Uterus (tissue), 4 donors: ENCODE measurements around the gene CATSPERE. TPM values are rescaled to one million over a fixed set of nuclear protein-coding genes. Genes with fewer than 3 reads are reported as not detected.
"Not testable (repeated sequence)": the region's sequence is repeated elsewhere in the genome, so short reads cannot be mapped to it uniquely, and the experiment has no call there.

ENCODE experiments used
- DNase-seq, 2 donors: peaks; one replicate each; pipeline ENCODE4 v3.0.0-alpha.2; 2019 to 2020
- H3K27ac ChIP-seq, 2 donors: fragments of 200-600 bp; sonication (generic); 1 replicate in 1 of 2; 2 replicates in 1 of 2; pipeline ENCODE4 v1.5.1; 2016 to 2018
- H3K27me3 ChIP-seq, 2 donors: fragments of 200-600 bp; sonication (generic); one replicate each; pipeline ENCODE4 v1.5.1; 2018 to 2019; ENCODE audit warnings: control low read depth in 1 of 2
- H3K36me3 ChIP-seq, 2 donors: fragments of 200-600 bp; sonication (generic); one replicate each; pipeline ENCODE4 v1.5.1; 2019; ENCODE audit warnings: control low read depth in 1 of 2
- H3K4me1 ChIP-seq, 2 donors: fragments of 200-600 bp; sonication (generic); one replicate each; pipeline ENCODE4 v1.5.1; 2018 to 2019; ENCODE audit warnings: control low read depth in 1 of 2
- H3K4me3 ChIP-seq, 2 donors: fragments of 200-600 bp; sonication (generic); 1 replicate in 1 of 2; 2 replicates in 1 of 2; pipeline ENCODE4 v1.5.1; 2018 to 2019; ENCODE audit warnings: mild to moderate bottlenecking in 1 of 2
- H3K9me3 ChIP-seq, 2 donors: fragments of 200-600 bp; sonication (generic); one replicate each; pipeline ENCODE4 v1.5.1; 2019; ENCODE audit warnings: control low read depth in 1 of 2
- POLR2A ChIP-seq, 2 donors: fragments of 450-650 bp; IDR thresholded peaks; one replicate each; pipeline ENCODE4 v1.6.1; 2016; ENCODE audit warnings: antibody characterized with exemption in 2 of 2, mild to moderate bottlenecking in 1 of 2, moderate library complexity in 1 of 2
- intact Hi-C: fragments of 100-400 bp; cut with DNase I; formaldehyde crosslinking; loops from one replicate; pipeline ENCODE4 v1.15.1; 2023; ENCODE audit warnings: low total_unique reads
- total RNA-seq, 4 donors: library from RNA; depleted of rRNA in 3 of 4; stranded (reverse); fragments of >200 nt in 3 of 4; gene quantifications; one replicate each; pipeline versions ENCODE4 v1.1.0 to v1.2.4, GENCODE V29; 2014 to 2023
- TF ChIP-seq, protein P1 (sequence below), 4 experiments: fragments of 200-600 bp in 2 of 4; fragments of 450-650 bp in 2 of 4; sonication (generic) in 2 of 4; IDR thresholded peaks; one replicate each; pipeline ENCODE4 v1.5.1; 2016 to 2019; ENCODE audit warnings: antibody characterized with exemption in 4 of 4, mild to moderate bottlenecking in 2 of 4, moderate library complexity in 1 of 4
- donor health status: DM: yes; HTN: yes; CAD: no.

CATSPERE gene
- total RNA-seq, 4 donors from 2014 or later: 2.7 to 16.8 (median 4.3) TPM

DNA sequence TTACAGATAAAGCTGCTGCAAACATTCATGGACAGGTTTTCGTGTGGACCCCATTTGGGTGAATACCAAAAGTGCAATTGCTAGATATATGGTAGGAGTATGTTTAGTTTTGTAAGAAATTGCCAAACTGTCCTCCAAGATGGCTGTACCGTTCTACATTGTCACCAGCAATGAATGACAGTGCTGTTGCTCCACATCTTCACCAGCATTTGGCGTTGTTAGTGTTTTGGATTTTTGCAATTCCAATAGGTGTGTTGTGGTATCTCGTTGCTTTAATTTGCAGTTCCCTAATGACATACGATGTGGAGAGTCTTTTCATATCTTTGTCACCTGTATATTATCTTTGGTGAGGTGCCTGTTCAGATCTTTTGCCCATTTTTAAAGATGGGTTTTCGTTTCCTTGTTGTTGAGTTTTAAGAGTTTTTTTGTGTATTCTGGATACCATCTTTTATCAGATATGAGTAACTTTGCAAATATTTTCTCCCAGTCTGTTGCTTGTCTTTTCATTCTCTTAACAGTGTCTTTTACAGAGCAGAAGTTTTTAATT is 12.1 kb downstream of the CATSPERE start:
- Histone ChIP-seq H3K27me3 (no peaks in the 10 kb centered on the region), H3K4me1 (no peaks in the 10 kb centered on the region), H3K36me3 (no peaks in the 10 kb centered on the region), H3K9me3 (no peaks in the 10 kb centered on the region), H3K4me3 (no peak overlapping the region), H3K27ac (no peak overlapping the region)
- TF ChIP-seq POLR2A (IDR thresholded peaks at IDR 0.05): no peak
- TF ChIP-seq, protein P1, sequence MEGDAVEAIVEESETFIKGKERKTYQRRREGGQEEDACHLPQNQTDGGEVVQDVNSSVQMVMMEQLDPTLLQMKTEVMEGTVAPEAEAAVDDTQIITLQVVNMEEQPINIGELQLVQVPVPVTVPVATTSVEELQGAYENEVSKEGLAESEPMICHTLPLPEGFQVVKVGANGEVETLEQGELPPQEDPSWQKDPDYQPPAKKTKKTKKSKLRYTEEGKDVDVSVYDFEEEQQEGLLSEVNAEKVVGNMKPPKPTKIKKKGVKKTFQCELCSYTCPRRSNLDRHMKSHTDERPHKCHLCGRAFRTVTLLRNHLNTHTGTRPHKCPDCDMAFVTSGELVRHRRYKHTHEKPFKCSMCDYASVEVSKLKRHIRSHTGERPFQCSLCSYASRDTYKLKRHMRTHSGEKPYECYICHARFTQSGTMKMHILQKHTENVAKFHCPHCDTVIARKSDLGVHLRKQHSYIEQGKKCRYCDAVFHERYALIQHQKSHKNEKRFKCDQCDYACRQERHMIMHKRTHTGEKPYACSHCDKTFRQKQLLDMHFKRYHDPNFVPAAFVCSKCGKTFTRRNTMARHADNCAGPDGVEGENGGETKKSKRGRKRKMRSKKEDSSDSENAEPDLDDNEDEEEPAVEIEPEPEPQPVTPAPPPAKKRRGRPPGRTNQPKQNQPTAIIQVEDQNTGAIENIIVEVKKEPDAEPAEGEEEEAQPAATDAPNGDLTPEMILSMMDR (IDR thresholded peaks at IDR 0.05): no peak
- intact Hi-C loops: no loop called here
- DNase-seq: no peak

DNA sequence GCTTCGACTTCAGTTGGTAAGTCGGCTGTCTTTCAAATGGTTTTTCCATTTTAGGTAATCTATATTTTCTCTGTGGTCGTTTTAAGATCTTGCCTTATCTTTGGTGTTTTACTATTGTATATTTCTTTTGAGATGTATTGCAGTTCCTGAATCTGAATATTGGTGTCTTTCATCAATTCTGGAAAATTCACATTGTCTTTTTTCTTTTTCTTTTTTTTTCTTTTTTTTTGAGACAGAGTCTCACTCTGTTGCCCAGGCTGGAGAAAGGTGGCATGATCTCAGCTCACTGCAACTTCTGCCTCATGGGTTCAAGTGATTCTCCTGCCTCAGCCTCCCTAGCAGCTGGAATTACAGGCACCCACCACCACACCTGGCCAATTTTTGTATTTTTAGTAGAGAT is 23.9 kb downstream of the CATSPERE start:
- H3K27ac ChIP-seq, H3K4me3 ChIP-seq, DNase-seq, H3K9me3 ChIP-seq, H3K4me1 ChIP-seq, intact Hi-C loops, H3K27me3 ChIP-seq, H3K36me3 ChIP-seq: not testable (repeated sequence)

DNA sequence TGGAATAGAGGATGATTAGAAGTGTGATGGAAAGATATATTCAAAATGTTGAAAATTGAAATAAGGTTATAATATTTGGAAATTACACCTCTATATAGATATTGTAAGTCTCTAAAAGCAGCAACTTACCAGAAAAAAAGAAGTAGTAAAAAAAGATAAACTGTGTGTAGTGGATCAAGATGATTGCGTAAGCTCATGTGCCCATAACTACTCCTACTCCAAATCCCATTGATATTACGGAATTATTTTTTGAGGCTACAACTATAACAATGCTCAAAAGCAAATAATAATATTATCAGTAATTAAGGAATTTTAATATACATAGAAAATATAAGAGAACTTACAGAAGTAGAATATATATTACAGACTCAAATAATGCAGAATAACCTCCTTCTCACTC is 33.6 kb downstream of the CATSPERE start:
- no peaks in the 10 kb centered on the region for H3K27me3 ChIP-seq
- intact Hi-C loops: no loop called here
- no peak overlapping the region for H3K4me3 ChIP-seq
- no peak overlapping the region for H3K27ac ChIP-seq
- H3K36me3 ChIP-seq: no peaks in the 10 kb centered on the region
- TF ChIP-seq, protein P1 (IDR thresholded peaks at IDR 0.05): no peak
- no peak for TF ChIP-seq POLR2A (IDR thresholded peaks at IDR 0.05)
- DNase-seq: no peak
- no peaks in the 10 kb centered on the region for H3K9me3 ChIP-seq
- no peaks in the 10 kb centered on the region for H3K4me1 ChIP-seq

DNA sequence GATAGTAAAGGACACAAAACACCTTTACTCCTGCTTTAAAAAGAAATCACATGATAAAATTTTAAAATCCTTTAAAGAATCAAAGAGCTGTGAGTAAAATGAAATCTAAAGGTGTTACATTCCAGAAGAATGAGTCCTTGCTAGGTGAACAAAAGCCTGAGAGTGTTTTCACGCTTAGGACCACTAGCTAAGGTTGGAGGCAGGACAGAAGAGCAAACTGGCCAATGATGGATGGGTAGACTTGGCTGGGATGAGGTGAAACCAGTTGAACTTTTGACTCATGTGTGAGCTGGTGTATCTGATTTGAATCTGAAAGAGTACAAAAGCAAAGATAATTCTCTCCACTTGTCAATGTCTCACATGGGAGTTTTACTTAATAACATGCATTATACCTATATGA is 35.1 kb downstream of the CATSPERE start:
- Histone ChIP-seq H3K27ac (no peak overlapping the region), H3K4me1 (no peaks in the 10 kb centered on the region), H3K9me3 (no peaks in the 10 kb centered on the region), H3K4me3 (no peak overlapping the region), H3K27me3 (no peaks in the 10 kb centered on the region), H3K36me3 (no peaks in the 10 kb centered on the region)
- DNase-seq: no peak
- no peak for TF ChIP-seq POLR2A (IDR thresholded peaks at IDR 0.05)
- TF ChIP-seq, protein P1 (IDR thresholded peaks at IDR 0.05): no peak
- intact Hi-C loops: no loop called here

DNA sequence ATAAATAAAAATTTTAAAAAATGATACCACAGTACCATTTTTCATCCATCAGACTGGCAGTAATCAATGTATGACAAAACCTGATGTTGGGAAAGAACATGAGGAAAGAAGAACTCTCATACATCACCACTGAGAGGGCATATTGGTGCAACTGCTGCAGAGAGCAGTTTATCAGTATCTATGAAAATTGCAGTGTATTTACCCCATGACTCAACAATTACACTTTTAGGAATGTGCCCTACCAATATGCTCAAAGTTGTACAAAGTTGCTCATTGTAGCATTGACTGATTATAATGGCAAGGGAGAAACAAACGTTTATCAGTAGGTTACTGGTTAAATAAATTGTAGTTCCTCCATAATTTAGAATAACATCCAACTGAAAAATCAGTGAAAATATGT is 36.7 kb downstream of the CATSPERE start:
- intact Hi-C loops: no loop called here
- H3K36me3 ChIP-seq: no peaks in the 10 kb centered on the region
- no peaks in the 10 kb centered on the region for H3K27me3 ChIP-seq

DNA sequence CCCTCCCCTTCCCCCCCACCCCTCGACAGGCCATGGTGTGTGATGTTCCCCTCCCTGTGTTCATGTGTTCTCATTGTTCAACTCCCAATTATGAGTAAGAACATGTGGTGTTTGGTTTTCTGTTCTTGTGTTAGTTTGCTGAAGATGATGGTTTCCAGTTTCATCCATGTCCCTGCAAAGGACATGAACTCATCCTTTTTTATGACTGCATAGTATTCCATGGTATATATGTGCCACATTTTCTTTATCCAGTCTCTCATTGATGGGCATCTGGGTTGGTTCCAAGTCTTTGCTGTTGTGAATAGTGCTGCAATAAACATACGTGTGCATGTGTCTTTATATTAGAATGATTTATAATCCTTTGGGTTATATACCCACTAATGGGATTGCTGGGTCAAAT is 38.4 kb downstream of the CATSPERE start:
- H3K4me1 ChIP-seq, H3K36me3 ChIP-seq, H3K27me3 ChIP-seq, DNase-seq, H3K4me3 ChIP-seq, H3K9me3 ChIP-seq, H3K27ac ChIP-seq, intact Hi-C loops: not testable (repeated sequence)

More for the DNA sequence above, 36.7 kb downstream of the CATSPERE start:
- no peak for TF ChIP-seq POLR2A (IDR thresholded peaks at IDR 0.05)
- TF ChIP-seq, protein P1 (IDR thresholded peaks at IDR 0.05): no peak
- Histone ChIP-seq H3K27ac (no peak overlapping the region), H3K4me3 (no peak overlapping the region), H3K9me3 (no peaks in the 10 kb centered on the region), H3K4me1 (no peaks in the 10 kb centered on the region)
- DNase-seq: no peak

DNA sequence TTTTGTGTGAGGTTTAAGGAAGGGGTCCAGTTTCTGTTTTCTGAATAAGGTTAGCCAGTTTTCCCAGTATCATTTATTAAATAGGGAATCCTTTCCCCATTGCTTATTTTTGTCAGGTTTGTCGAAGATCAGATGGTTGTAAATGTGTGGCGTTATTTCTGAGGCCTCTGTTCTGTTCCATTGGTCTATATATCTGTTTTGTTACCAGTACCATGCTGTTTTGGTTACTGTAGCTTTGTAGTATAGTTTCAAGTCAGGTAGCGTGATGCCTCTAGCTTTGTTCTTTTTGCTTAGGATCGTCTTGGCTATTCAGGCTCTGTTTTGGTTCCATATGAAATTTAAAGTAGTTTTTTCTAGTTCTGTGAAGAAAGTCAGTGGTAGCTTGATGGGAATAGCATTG is 39.4 kb downstream of the CATSPERE start:
- H3K9me3 ChIP-seq, H3K27ac ChIP-seq, H3K36me3 ChIP-seq, intact Hi-C loops, H3K4me3 ChIP-seq, DNase-seq, H3K27me3 ChIP-seq, H3K4me1 ChIP-seq: not testable (repeated sequence)
